Measurements from ENCODE around the gene AKAP12.
"Not testable (repeated sequence)": the region's sequence is repeated elsewhere in the genome, so short reads cannot be mapped to it uniquely, and the experiment has no call there.

The AKAP12 gene

DNA sequence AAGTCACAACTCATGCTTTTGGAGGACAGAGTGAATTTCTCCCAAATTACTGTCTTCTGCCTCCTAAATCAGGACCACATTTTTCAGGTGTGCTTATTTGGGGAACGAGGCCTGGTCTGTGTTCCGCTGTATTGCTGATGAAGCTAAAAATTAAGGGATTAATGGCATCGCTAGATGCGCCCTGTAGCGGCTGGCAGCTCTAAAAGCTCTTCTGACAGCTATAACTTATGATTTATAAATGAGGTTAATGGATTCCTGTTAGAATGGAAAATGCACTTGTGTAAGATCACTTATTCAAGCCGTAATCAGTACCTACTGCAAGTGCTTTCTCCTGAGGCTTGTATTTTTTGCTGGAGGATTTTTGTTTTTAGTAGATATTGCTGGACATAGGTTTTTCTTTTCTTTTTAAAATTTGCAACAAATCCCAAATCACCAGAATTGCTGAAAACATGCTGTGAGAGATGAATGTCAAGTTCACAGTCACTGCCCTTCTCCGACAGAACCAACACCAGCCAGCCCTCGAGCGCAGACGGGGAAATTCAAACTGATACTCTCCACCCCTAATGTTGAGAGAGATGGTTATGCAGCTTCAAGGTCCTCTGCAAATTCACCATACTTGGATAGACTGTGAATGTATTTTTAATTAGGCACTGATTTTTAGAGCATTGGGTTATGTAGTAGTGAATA lies 49.1 kb downstream of the AKAP12 start:
- no peak for DNase-seq

DNA sequence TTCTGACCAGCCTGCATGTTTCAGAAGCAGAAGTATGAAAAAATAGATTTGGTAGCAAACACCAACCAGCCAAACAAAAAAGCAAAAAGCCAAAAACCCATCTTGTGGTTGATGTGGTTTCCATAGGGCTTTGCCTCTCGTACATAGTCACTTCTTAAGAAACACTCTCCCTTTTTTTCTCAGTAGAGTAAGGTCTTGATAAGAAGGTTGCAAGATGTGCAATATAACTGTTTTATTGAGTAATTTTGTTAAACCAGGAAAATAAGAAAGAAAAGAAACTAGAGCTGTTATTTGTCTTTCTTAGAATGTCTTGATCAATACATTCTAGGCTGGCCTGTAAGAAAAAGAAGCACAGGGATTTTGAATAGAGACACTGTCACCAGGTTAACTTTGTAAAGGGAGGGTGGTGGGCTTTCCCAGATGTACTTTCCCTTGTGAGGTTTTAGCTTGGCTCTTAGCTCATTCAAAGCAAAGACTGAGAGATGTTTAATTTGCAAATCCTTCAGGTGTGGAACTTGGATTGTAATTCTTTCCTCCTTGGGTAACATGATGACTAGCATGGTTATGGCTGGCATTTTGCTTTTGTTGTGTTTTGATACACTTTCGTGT lies 49.7 kb downstream of the AKAP12 start:
- no peak for DNase-seq

- no peak for DNase-seq
Observed at GRCh38 chr6:151290877-151291721, 51.3 kb downstream of the AKAP12 start.

GRCh38 chr6:151291722-151292059 lies 51.9 kb downstream of the AKAP12 start:
- no peak for DNase-seq

GRCh38 chr6:151292974-151293687 lies 53.4 kb downstream of the AKAP12 start:
- DNase-seq: no peak

GRCh38 chr6:151293688-151294016 lies 53.9 kb downstream of the AKAP12 start:
- DNase-seq: no peak

DNA sequence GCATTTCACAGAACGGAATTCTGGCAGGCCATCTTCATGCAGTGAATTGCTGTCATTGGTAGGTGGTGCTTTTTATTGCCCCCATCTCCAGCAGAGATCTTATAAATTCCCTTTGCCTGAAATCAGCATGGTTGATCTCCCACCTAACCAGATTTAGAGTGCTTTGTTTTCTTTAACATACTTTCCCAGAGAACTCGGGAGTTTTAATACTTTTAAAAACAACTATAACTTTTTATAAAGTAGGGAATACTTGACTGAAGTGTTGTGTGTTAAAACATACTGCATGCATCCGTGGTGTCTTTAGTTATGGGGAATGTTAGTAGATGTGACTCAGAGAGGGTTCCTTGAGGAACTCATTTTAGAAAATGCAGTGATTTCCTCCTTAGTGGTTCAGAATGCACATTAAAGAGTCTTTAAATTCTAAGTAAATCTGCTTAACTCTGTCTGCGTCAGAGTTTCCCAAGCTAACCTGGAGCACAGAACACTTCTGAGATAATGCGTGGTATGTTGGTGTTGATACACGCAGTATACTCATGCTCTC lies 54.9 kb downstream of the AKAP12 start:
- no peak for DNase-seq

DNA sequence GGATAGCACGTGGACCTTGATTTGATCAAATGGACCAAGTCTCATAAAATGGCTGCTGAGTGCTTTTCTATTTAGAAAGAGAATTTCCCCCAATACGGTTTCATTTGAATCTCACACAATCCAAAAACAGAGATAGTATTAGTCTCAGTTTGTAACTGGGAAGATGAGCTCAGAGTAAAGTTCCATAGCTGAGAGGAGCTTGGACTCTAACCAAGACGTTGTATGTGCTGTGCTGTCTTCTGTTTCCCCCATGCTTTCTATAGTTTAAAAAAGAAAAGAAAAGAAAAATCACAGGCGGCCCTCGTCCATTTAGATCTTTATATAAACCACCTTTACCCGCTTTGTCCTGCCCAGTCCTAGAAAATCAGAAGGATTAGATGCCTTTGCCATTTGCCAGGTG lies 58.1 kb downstream of the AKAP12 start:
- no peak for DNase-seq

DNA sequence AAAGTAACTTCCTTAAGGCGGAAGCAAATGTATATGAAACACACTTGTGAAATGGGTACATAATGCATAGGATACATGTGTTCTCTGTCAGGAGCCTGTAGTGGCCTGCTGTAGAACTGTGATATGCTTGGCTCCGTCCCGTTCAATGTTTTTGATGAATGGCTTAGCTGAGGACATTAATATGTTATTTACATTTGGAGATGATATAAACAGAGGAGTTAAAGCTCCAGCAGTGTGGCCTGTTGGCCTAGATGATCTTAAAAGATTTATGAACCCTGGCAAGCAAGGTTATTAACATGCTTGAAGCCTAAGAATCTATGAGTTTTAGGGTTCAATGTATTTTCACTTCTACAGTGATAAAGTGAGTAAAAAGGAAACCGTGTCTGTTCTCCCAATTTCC lies 59.2 kb downstream of the AKAP12 start:
- DNase-seq: no peak

DNA sequence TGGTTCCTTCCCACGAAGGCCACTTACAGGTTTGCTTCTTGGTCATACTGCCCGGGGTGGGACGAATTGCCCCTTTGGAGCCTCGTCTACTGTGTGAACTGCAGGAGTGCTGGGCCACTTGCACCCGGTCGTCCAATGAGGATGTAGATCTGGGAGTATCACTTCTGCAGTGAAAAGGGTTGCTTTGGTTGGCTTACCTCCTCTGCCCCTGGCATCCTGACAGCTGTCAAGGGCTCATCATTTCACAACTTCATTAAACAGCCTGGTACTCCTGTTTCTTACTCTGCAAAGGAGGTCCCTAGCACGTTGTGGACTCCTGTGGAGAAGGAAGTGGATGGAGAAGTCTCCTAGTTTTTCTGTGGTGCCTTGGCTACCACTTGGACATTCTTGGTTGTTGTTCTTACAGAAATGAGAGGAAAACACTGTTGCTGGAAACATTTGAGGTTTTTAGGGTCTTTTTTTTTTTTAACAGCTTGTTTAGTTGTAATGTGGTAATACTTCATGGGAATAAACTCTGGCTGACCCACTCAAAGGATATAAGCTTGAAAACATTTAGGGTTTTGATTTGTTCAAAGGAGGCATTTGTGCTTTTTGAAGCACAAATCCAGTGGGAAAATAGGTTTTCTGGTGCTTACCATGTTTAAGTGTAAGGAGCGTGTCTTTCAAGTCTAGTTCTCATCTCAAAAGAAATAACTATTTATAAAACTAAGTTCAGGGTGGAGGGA lies 60.7 kb downstream of the AKAP12 start:
- DNase-seq: no peak

DNA sequence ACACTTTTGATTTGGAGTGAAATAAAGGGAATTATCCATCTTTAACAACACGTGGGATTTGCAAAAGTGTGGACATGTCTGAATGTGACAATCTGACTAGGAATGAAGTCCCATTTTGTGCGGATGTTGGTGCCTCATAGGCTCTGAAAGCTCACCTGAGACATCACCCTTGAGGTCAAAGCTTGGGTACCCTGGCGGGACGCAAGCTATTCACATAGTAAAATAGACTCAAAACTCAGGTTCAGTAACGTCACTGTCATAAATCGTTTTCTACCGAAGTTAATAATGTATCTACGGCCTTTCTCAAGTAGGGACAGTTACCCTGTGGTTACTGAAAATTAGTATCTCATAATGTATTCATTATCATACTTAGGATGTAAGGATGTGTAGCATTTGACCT lies 61.8 kb downstream of the AKAP12 start:
- DNase-seq: no peak

DNA sequence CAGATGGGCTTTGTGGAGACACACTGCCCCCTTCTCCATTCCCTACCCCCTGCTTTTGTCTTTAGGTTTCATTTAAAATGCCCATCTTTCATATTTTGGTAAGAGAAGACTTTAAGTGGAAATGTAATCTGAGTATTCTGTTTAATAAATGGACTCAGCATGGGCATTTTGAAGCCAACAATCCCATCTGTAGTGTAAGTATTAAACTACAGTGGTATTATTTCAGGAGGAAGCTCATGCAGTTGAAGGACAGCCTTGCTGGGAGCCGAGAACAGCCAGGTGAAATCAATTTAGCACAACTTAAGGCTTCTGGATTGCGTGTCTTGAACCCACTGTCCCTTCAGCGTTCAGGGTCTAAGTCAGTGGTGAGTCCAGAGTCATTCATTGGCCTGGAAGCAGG lies 63.5 kb downstream of the AKAP12 start:
- no peak for DNase-seq

GRCh38 chr6:151306269-151306783 lies 66.6 kb downstream of the AKAP12 start:
- DNase-seq: no peak

GRCh38 chr6:151307501-151307900 lies 67.7 kb downstream of the AKAP12 start:
- DNase-seq: no peak

- no peak for DNase-seq
Observed at GRCh38 chr6:151309619-151310018, 69.9 kb downstream of the AKAP12 start.

DNA sequence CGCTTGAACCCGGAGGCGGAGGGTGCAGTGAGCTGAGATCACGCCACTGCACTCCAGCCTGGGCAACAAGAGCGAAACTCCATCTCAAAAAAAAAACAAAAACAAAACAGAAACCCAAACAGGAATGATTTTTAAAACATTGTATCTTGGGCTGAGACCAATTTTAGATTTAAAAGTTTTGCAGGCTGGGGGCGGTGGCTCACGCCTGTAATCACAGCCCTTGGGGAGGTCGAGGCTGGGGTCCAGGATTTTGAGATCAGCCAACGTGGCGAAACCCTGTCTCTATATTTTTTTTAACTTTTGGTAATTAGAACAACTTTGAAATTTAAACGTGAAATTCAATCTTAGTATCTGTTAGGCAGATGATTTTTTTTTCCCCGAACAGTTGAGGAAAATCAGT lies 70.5 kb downstream of the AKAP12 start:
- no peak for DNase-seq

GRCh38 chr6:151310852-151311767 lies 71.3 kb downstream of the AKAP12 start:
- no peak for DNase-seq

- DNase-seq: no peak
Observed at GRCh38 chr6:151313066-151313491, 73.3 kb downstream of the AKAP12 start.

DNA sequence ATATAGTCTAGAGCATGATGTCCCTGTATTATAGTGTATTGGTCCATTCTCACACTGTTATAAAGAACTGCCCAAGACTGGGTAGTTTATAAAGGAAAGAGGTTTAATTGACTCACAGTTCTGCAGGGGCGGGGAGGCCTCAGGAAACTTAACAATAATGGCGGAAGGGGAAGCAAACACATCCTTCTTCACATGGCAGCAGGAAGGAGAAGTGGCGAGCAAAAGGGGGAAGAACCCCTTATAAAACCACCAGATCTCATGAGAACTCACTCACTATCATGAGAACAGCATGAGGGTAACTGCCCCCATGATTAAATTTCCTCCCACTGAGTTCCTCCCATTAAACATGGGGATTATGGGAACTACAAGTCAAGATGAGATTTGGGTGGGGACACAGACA lies 75.9 kb downstream of the AKAP12 start:
- DNase-seq: not testable (repeated sequence)

DNA sequence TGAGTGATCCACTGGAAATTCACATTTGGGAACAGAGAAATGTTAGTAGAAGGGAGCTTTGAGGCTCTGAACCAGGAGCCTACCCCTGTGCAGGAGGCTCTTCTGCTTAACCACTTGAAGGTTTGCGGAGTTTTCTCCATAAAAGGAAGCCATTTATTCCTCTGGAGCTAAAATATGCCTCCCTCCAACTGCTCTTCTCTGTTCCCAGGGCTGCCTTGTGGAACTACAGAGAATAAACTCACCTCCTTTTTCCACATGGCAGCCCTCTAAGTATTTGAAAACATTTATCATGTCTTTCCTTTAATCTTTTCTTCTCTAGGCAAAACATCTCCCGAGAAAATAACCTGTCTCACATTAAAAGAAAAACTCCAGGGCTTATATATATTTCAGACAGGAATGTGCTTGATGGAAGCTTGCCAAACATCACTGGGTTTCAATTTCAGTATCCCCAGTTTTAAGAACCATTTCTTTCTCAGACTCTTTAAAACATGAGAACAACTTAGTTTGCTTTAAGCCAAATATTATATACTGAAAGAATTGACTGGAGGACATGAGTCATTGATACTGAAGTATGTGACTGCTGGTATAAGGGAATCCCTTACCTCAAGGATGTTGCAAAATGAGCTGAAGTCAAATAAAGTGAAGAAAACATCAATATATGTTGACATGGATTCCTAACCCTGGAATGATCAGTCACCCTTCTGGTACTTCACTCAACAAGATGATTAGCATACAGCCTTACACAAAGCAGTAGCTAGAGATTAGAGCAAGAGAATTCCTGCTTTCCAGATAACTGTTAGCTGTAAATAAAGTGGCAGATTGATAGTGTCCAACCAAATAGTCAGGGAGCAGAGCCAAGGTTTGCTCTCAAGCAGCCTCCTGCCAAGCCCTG lies 77.6 kb downstream of the AKAP12 start:
- no peak for DNase-seq

Data from stimulated activated CD4-positive, alpha-beta T cell treated with anti-CD3 and anti-CD28 coated beads, Interleukin-4, amount 100 ng/mL, for 24 hours (primary cell).